ENCODE measurements around the gene ARHGEF26.

DNA sequence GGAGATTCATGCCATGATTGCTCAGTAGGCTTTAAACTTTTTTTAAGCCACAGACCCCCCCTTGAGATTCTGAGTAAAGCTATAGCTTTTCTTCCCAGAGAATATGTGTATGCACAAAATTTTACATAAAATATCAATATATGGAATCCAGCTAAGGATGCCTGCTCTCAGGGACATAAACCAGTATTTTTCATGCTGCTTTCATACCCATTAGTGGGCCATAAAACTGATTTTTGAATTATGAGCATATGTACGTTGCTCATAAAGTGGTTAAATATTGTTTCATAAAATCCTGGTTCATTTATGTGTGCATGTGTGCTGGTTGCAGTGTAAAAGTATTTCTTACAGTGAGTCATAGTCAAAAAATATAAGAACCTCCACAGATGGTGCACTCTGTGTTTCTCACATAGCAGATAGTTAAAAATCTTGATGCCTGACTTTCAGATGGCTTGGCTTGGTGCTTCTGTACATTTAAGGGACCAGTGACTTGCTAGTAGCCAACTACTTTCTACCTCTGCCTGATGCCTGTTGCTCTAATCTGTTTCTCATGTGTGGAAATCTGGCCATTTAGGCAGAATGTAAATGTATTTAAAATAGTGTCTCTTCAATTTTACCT is 71.9 kb downstream of the ARHGEF26 start:
- TF ChIP-seq CTCF (IDR thresholded peaks at IDR 0.05; ENCODE audit: borderline replicate concordance, extremely low read depth, low read length, poor library complexity, severe bottlenecking) = no peak
- TF ChIP-seq EZH2 (IDR thresholded peaks at IDR 0.05; ENCODE audit: borderline replicate concordance, low read depth, low read length, severe bottlenecking) = no peak

Data from DND-41 (cell line).